Measurements from ENCODE around the gene PRRX2. TPM values are rescaled to one million over a fixed set of nuclear protein-coding genes. Genes with fewer than 3 reads are reported as not detected.

PRRX2 gene
- total RNA-seq, 1 donor from 2014 or later = not detected

DNA sequence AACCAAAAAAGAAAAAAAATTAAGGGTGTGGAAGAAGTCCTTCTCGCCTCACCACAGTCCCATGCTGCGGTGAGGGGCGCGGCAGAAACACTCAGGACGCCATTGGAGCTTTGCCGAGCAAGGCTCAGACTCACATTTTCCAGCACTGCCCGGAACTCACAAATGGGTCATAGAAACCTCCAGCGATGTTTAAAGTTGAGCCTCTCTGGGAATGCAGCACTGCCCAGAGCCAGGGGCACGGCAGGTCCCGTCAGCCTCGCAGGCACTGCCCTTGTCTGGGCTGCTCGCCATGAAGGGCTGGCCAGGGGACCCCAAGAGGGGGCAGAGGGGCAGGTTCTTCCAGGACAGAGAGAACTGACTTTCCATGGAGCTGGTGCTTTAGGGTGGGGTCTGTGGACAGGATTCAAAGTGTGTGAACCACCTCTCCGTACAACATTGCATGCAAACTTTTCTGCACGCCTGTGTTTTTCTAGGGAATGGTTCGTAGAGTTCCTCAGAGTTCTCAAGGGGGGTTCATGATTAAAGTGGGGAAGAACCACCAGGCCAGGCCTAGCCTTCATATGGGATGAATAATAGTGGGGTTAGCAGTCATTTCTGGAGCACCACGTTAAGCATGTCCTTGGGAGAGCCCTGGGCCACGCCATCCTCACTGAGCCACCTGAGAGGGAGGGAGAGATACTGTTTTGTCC is 38.4 kb downstream of the PRRX2 start:
- no peak for DNase-seq (ENCODE audit: low read depth, low spot score)

DNA sequence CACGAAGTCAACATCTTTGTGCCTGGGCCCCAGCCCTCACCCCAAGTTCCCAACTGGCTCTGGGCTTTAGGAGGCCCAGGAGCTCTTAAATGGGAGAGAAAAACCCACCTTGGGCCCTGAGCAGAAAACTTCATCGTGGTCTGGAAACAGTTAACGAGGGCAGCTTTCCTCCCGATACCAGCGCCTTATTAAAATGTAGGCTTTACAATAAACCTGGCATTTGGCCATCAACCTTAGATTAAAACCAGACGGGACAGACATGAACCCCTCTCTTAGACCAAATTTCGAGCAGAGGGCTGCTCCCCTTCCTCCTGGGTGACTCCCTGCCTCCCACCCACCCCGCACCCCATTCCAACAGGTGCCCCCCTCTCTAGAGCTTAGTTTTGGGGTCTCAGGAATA is 39.4 kb downstream of the PRRX2 start:
- no peak for DNase-seq (ENCODE audit: low read depth, low spot score)

DNA sequence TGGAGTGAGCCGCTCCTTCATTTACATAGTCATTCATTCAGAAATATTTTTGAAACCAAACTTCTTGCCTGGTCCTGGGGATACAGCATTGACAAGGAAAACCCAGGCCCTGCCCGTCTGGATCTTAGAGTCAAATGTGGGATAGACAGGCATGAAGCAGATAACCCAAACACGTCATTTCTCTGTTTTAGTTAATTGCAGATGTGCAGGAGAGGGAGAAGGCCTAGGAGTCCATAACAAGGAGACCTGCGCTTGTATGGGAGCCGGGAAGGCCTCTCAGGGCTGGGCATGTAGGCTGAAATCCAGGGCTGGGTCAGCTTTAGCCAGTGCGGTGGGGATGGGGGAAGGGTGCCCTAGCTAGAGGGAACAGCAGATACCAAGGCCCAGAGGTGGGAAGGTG is 43.3 kb downstream of the PRRX2 start:
- DNase-seq (ENCODE audit: low read depth, low spot score) = no peak

- no peak for DNase-seq (ENCODE audit: low read depth, low spot score)
Observed at GRCh38 chr9:129709438-129710168, 44.2 kb downstream of the PRRX2 start.

GRCh38 chr9:129710169-129710453 is 44.7 kb downstream of the PRRX2 start:
- DNase-seq (ENCODE audit: low read depth, low spot score) = no peak

- no peak for DNase-seq (ENCODE audit: low read depth, low spot score)
Observed at GRCh38 chr9:129712634-129713401, 47.4 kb downstream of the PRRX2 start.

- DNase-seq (ENCODE audit: low read depth, low spot score) = no peak
Observed at GRCh38 chr9:129713402-129713679, 47.9 kb downstream of the PRRX2 start.

DNA sequence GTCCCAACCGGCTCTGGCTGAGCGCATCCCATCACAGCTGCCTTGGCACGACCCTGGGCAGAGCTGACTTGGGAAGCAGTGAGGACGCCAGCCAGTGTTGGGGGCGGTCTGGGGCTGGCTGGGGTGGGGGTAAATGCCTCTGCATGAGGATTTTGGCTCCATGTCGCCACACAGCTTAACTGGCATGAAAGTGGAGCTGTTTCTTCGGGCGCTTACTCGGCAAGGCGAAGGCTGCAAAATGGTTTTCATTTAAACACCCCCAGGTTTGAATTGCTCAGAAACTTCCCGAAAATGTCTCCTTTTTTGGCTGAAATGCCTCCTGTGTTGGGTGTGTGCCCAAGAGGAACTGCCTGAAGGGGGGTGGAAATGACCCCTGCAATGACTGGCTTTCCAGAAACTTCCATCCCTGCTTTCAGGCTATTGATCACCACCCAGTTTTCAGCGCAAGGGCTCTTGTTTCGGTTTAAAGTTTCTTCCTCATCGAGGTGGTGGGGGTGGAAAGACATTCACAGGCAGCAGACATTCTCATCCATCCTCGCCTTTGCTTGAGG is 49.1 kb downstream of the PRRX2 start:
- DNase-seq (ENCODE audit: low read depth, low spot score) = no peak

- no peak for DNase-seq (ENCODE audit: low read depth, low spot score)
Observed at GRCh38 chr9:129716091-129716490, 50.6 kb downstream of the PRRX2 start.

DNA sequence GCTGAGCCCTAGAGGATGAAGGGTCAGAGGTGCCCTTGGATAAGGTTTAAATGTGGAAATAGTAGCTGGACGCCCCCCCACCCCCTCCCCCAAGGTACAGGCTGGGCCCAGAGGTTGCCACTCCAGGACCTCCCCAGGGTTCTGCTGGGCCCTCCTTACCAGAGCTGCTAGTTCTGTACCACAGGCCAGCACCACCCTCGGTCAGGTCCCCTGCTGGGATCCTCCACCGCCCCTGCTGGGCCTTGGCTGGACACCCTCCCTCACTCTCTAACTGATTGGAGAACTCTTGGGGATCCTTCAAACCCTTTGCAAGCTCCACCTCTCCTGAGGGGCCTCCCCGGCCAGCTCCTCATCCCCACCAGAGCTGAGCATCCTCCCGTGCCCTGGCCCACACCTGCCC is 52.5 kb downstream of the PRRX2 start:
- no peak for DNase-seq (ENCODE audit: low read depth, low spot score)

DNA sequence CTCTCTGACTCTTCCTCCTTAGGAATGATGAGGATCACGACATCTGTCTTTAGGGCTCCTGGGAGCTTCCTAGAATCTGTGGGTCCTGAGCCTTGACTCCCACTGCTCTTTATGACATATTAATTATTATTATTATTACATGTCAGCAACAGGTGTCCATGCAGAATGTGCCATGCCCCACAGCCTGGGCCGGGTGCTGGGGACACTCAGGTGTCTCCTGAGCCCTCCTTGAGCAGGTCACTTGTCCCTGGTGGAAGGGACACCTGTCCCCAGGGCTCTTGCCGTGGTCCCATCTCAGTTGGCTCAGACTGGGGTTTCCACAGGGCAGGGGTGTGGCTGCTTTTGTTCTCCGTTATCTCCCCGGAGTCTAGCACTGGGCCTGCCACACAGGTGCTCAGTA is 53.2 kb downstream of the PRRX2 start:
- no peak for DNase-seq (ENCODE audit: low read depth, low spot score)

- DNase-seq (ENCODE audit: low read depth, low spot score) = no peak
Observed at GRCh38 chr9:129719135-129719534, 53.7 kb downstream of the PRRX2 start.

DNA sequence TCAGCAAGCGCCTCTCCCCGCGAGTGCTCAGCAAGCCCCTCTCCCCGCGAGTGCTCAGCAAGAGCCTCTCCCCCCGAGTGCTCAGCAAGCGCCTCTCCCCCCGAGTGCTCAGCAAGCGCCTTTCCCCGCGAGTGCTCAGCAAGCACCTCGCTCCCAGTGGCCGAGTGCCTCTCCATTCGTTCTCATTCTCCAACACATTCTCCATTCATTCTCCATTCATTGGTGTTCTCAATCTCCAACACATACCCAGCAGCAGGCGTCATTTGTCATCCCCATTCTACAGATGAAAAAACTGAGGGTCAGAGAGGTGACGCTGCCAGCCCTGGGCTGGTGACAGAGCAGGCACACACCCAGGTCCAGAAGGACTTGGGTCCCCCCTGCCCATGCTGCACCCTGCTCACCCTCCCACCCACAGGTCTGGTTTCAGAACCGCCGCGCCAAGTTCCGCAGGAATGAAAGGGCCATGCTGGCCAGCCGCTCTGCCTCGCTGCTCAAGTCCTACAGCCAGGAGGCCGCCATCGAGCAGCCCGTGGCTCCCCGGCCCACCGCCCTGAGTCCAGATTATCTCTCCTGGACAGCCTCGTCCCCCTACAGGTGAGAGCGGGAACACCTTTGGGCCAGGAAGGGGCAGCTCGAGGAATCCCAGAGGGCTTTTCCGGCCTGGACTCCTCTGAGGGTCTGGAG is 54.9 kb downstream of the PRRX2 start:
- DNase-seq (ENCODE audit: low read depth, low spot score) = no peak

GRCh38 chr9:129720865-129721545 is 55.6 kb downstream of the PRRX2 start:
- no peak for DNase-seq (ENCODE audit: low read depth, low spot score)

- no peak for DNase-seq (ENCODE audit: low read depth, low spot score)
Observed at GRCh38 chr9:129722913-129723312, 57.5 kb downstream of the PRRX2 start.

- DNase-seq (ENCODE audit: low read depth, low spot score) = no peak
Observed at GRCh38 chr9:129724456-129725190, 59.2 kb downstream of the PRRX2 start.

GRCh38 chr9:129725795-129726251 is 60.4 kb downstream of the PRRX2 start:
- DNase-seq (ENCODE audit: low read depth, low spot score) = no peak

GRCh38 chr9:129726322-129727160 is 61.1 kb downstream of the PRRX2 start:
- DNase-seq (ENCODE audit: low read depth, low spot score) = no peak

DNA sequence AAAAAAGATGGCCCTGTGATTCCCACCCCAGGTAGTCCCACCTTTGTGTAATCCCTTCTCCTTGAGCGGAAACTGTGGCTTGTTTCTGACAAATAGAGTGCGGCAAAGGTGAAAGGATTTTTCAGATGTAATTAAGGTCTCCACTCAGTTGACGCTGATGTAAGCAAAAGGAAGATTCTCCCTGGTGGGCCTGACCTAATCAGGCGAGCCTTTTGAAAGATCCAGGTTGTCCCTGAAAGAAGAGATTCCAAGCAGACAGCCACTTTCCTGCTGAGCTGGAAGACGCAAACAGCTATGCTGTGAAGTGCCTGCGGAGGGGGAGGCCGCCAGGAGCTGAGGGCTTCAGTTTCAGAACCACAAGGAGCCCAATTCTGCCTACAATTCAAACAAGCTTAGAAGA is 63.3 kb downstream of the PRRX2 start:
- no peak for DNase-seq (ENCODE audit: low read depth, low spot score)

All from pulmonary artery endothelial cell (primary cell).